ENCODE data around the gene EVA1C.

DNA sequence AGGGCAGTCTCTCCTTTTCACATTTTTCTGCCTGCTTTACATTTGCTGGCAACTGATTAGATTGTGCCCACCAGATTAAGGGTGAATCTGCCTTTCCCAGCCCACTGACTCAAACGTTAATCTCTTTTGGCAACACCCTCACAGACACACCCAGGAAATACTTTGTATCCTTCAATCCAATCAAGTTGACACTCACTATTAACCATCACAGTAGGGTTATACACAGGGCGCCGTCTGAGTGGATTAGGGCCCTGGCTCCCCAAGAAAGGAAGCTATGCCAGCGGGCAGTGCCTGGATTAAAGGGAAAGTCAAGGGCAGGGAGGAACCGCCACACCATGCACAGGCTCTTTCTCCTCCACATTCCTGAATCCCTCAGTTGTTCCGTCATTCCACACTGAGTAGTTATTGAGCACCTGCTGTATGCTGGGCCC, 56.2 kb downstream of the EVA1C start:
- TF ChIP-seq, protein P1, sequence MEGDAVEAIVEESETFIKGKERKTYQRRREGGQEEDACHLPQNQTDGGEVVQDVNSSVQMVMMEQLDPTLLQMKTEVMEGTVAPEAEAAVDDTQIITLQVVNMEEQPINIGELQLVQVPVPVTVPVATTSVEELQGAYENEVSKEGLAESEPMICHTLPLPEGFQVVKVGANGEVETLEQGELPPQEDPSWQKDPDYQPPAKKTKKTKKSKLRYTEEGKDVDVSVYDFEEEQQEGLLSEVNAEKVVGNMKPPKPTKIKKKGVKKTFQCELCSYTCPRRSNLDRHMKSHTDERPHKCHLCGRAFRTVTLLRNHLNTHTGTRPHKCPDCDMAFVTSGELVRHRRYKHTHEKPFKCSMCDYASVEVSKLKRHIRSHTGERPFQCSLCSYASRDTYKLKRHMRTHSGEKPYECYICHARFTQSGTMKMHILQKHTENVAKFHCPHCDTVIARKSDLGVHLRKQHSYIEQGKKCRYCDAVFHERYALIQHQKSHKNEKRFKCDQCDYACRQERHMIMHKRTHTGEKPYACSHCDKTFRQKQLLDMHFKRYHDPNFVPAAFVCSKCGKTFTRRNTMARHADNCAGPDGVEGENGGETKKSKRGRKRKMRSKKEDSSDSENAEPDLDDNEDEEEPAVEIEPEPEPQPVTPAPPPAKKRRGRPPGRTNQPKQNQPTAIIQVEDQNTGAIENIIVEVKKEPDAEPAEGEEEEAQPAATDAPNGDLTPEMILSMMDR (IDR thresholded peaks at IDR 0.05): no peak
- no peak for TF ChIP-seq POLR2A (IDR thresholded peaks at IDR 0.05)
